NCI-H748 (cell line): ENCODE data around the gene CSH1.
"Not testable (repeated sequence)": the region's sequence is repeated elsewhere in the genome, so short reads cannot be mapped to it uniquely, and the experiment has no call there.

Experiments
- DNase-seq: peaks from one replicate; lab custom pipeline; 2025; ENCODE audit not compliant: unreplicated experiment; lab: John Stamatoyannopoulos, UW

CSH1 gene

DNA sequence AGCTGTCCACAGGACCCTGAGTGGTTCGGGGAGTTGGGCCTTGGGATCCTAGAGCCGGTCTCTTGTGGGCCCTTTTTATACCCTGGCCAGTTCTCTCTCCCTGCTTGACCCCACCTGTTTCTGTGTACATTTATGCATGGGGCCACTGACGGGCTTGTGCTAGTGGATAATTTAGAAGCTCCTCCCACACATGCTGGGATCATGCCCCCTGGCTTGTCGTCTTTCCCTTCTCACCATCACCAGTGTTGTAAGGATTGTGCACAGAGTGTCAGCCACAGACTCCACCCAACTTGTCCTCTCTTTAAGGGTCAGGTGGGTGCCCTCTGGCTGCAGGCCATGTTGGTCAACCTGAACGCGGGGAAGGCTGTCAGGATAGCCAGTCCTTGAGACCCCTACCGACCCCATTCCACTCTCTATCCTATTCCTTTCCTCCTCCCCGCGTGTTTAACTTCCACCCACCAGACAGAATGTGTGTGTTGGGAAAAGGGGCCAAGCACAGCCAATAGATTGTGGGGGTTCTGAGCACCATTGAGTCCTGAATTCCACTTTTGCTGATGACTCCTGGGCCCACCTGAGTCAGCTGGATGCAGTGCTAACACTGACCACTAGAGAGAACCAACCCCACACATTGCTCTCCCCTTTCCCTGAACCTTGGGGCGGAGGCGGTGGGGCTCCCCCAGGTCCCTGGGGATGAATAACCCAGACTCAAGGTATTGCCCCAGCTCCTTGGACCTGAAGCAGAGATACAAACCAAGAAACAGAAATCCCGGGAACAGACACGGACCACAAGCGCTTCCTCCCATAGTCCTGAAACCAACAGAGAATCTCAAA is at the start of gene CSH1:
CSH1 (minus strand) TSS at position 51 of the 831 bp plus-strand sequence. CDS start 63 bp downstream, outside the sequence.
- not testable (repeated sequence) for DNase-seq

- no peak for DNase-seq
Observed at GRCh38 chr17:63945784-63946439, 49.5 kb upstream of the CSH1 start.

GRCh38 chr17:63944736-63945499 is 48.5 kb upstream of the CSH1 start:
- no peak for DNase-seq

DNA sequence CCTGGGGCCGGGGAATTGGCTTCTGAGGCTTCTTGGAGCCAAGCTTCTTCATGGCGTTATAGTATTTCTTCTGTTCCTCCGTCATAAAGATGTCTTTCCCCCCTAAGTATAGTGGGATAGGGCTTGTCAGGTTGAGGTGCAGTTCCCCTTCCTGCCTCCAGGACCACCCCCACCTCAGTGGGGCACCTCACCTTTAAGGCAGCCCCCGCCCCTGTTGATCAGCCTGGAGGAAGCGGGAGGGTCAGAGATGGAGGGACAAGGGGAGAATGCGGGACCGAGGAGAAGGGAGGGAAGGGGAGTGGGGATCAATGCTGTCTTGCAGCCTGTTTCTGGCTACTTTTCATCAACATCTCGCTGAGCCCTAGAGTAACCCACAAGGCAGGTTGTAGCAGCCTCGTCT is 47.4 kb upstream of the CSH1 start:
- no peak for DNase-seq

DNA sequence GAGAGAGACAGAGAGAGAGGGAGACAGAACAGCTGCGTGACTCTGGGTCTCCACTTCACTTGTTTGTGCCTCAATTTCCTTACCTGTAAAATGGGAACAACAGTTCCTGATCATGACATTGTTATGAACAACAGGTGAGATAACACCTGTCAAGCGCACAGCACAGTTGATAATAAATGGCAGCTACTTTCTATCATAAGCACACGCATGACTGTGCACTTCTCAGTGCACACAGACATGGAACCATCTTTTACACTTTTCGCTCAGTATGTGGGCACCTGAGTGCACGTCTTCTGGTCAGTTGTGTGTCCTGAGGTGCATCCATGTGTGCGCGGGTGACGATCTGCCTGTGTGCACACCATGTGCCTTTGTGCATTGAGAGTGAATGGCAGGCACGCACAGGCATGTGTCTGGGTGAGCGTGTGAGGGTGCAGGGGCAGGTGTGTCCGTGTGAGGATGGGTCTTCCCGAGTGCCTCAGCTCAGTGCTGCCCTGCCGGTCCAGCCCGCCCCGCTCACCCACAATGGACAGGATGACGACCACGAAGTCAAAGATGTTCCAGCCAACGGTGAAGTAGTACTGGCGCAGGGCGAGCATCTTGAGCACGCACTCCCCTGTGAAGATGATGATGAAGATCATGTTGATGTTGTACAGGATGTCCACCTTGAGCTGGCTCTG is 46.1 kb upstream of the CSH1 start:
- DNase-seq, result no peak

- no peak for DNase-seq
Observed at GRCh38 chr17:63941751-63942150, 45.4 kb upstream of the CSH1 start.

DNA sequence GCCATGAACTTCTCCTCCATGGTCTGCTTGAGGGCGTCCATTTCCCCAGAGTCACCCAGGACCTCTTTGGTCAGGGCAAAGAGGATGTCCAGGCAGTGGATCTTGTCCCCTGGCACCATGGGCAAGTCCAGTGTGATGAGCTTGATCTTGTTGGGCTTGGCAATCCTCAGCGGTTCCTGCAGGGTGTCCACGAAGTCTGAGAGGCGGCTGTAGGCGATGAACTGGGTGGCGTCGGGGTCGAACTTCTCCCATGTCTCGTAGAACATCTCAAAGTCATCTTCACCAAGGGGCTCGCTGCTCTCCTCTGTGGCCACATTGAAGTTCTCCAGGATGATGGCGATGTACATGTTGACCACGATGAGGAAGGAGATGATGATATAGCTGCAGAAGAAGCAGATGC is 44.8 kb upstream of the CSH1 start:
- no peak for DNase-seq

DNA sequence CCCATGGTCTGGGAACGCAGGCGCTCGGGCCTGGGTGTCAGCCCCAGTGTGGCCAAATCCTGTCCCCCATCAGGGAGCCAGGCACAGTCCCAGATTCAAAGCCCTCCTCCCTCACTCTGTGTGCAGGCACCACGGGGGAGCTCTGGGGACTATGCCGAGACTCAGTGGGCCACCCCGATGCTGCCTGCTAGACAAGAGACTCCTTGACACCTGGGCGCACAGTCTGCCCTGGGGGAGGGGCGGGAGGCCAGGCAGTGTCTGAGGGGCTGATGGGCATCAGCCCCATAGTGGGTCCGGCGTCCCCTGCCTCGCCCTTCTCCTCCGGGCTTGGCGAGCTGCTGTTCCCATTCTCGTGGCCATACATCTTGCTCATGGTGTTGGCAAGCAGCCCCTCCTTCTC is 44.2 kb upstream of the CSH1 start:
- no peak for DNase-seq

- DNase-seq, result no peak
Observed at GRCh38 chr17:63939884-63940283, 43.5 kb upstream of the CSH1 start.

DNA sequence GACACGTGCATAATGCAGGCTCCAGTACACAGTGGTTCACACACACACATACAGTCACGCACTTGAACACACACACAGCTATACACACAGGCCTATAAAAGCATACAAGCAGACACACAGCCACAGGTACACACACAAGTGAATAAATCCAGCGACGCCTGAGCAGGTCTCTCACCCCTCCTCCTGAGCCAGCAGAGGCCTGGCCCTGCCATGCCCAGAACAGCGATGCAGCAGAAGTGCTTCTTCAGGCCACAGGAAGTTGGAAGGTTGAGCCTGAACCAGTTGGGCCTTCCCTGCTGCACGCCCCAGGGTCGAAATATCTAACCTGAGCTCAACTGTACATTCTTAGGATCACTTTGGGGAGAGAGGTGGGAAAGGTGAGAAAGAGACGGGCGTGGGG is 43.0 kb upstream of the CSH1 start:
- DNase-seq, result no peak

DNA sequence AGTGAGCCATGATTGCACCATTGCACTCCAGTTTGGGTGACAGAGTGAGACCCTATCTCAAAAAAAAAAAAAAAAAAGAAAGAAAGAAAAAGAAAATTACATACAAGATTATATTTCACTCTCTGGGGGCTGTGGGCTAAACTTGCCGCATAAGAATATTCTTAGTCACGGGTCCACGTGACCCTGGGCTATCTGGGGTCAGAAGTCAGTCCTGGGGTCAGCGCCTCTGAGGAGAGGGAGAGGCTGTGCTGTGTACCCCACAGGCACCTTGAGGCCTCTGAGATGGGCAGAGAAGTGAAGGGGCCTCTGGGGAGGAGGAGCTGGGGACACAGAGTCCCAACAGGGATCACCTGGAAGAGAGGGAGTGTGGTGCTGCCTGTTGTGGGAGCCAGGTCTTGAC is 41.5 kb upstream of the CSH1 start:
- no peak for DNase-seq

GRCh38 chr17:63937319-63937718 is 40.9 kb upstream of the CSH1 start:
- DNase-seq, result no peak

- no peak for DNase-seq
Observed at GRCh38 chr17:63934183-63935112, 38.1 kb upstream of the CSH1 start.

- no peak for DNase-seq
Observed at GRCh38 chr17:63933598-63933997, 37.2 kb upstream of the CSH1 start.

GRCh38 chr17:63932721-63933120 is 36.3 kb upstream of the CSH1 start:
- no peak for DNase-seq

- DNase-seq, result no peak
Observed at GRCh38 chr17:63931981-63932561, 35.7 kb upstream of the CSH1 start, which contains the start of gene CD79B. Gene CD79B, minus strand, starts transcription at chr17:63932331. Its CDS starts 70 bp downstream, at chr17:63932261.

DNA sequence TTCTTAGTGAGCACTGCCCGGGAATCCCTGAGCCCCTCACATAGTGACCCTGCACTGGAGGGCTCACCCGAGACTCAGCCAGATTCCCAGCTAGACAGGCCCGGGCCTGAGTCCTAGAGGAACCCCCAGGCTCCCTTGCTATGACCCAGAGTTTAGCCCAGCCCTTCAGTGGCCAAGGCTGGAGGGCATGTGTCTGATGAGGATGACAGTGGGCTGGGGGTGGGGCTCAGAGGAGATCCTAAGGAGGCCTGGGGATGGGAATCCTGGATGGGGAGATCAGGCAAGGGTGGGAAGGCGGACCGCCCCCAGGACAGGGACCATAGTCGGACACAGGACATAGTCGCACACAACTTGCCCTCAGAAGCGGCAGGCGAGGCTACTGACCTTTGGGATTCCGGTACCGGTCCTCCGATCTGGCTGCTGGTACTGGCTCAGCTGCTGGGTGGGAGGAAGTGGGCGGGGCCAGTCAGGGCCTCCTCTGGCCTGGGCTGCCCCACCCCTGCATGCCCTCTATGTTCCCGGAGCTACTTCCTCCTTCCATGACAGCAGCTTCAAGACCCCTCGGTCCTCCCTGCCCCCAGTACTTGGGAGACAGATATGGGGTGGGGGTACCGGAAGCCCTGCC is 34.7 kb upstream of the CSH1 start:
- DNase-seq, result no peak

- no peak for DNase-seq
Observed at GRCh38 chr17:63929860-63930766, 33.7 kb upstream of the CSH1 start.
